Liver (tissue), 2 donors: Measurements from ENCODE around the gene TBCD.

Source experiments
- SP1 ChIP-seq: IDR thresholded peaks from 2 replicates; pipeline ENCODE4 v1.6.1; 2018; ENCODE audit warnings: antibody characterized with exemption, mild to moderate bottlenecking
- TF ChIP-seq, protein P1 (sequence below): IDR thresholded peaks from 2 replicates; pipeline ENCODE4 v1.6.1; 2016; ENCODE audit warnings: antibody characterized with exemption
- donor health status: healthy.

DNA sequence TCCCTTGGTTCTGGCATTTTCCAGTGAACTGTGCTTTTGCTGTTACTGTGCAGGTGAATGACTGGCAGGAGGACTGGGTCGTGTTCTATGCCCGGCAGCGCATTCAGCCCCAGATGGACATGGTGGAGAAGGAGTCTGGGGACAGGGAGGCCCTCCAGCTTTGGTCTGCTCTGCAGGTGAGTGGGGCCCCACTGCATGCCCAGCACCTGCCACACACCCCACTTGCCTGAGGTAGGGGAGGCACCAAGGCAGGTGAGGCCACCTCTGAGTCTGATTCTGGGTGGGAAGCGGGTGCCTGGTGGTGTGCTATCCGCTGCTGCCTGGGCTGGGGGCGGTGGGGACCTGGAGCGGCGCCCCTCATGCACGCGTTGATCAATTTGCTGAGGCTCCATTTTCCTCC is 25.4 kb upstream of the TBCD start:
- TF ChIP-seq, protein P1, sequence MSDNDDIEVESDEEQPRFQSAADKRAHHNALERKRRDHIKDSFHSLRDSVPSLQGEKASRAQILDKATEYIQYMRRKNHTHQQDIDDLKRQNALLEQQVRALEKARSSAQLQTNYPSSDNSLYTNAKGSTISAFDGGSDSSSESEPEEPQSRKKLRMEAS: no peak
- TF ChIP-seq SP1: no peak
